ENCODE results near the gene RFX7.

The RFX7 gene

DNA sequence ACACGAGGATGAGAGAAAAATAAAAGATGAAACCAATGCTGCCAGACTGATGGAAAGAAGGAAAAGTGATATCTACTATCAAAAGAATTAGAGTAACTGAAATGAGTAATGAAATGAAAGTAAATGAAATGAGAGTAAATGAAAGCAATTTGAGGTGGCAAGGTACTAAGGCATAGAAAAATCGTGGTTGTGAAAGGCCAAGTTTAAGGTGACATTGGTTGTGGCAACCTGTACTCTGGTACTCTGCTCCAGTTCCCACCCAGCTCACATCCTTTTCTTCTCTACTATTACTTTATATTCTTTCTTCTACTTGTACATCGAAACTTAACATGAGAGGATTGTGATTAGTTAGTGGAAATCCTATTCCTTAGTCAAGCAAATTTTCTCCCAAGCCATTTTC, 10.1 kb downstream of the RFX7 start:
- H3K79me2 ChIP-seq (ENCODE audit: insufficient read depth, low read length), result peaks cover 55% of the 10 kb centered on the region

DNA sequence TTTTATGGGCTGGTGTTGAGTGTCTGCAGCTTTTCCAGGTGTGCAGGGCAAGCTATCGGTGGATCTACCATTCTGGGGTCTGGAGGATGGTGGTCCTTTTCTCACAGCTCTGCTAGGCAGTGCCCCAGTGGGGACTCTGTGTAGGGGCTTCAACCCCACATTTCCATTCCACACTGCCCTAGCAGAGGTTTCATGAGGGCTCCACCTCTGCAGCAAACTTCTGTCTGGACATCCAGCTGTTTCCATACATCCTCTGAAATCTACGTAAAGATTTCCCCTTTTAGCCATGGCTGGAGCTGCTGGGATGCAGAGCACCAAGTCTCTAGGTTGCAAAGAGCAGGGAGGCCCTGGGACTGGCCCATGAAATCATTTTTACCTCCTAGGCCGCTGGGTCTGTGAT, 11.6 kb downstream of the RFX7 start:
- Histone ChIP-seq H3K36me3 (ENCODE audit: insufficient read depth, low read length) (peaks cover 89% of the 10 kb centered on the region), H3K9me2 (ENCODE audit: low read depth, low read length) (no peaks in the 10 kb centered on the region), H3K27me3 (ENCODE audit: insufficient read depth, low read length) (no peaks in the 10 kb centered on the region), H3K27ac (ENCODE audit: low read depth, low read length, poor library complexity, severe bottlenecking) (no peak overlapping the region), H3K9me3 (ENCODE audit: low read length) (peaks cover 53% of the 10 kb centered on the region), H3K9ac (ENCODE audit: low read length) (no peak overlapping the region), H3F3A (ENCODE audit: insufficient read depth, low read length) (no peaks in the 10 kb centered on the region; the same call in 1 of the 2 replicates), H4K20me1 (ENCODE audit: insufficient read depth, low read length) (no peaks in the 10 kb centered on the region), H3K4me3 (ENCODE audit: low read depth, low read length, poor library complexity, severe bottlenecking) (no peak overlapping the region), H3K79me2 (ENCODE audit: insufficient read depth, low read length) (peaks cover 55% of the 10 kb centered on the region), H2AFZ (ENCODE audit: low read length) (no peak overlapping the region), H3K4me1 (ENCODE audit: insufficient read depth, low read length, severe bottlenecking) (no peaks in the 10 kb centered on the region), H3K4me2 (ENCODE audit: low read length) (no peak overlapping the region)
- TF ChIP-seq, protein P1, sequence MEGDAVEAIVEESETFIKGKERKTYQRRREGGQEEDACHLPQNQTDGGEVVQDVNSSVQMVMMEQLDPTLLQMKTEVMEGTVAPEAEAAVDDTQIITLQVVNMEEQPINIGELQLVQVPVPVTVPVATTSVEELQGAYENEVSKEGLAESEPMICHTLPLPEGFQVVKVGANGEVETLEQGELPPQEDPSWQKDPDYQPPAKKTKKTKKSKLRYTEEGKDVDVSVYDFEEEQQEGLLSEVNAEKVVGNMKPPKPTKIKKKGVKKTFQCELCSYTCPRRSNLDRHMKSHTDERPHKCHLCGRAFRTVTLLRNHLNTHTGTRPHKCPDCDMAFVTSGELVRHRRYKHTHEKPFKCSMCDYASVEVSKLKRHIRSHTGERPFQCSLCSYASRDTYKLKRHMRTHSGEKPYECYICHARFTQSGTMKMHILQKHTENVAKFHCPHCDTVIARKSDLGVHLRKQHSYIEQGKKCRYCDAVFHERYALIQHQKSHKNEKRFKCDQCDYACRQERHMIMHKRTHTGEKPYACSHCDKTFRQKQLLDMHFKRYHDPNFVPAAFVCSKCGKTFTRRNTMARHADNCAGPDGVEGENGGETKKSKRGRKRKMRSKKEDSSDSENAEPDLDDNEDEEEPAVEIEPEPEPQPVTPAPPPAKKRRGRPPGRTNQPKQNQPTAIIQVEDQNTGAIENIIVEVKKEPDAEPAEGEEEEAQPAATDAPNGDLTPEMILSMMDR (IDR thresholded peaks at IDR 0.05; ENCODE audit: low read length), result no peak
- TF ChIP-seq EZH2 (IDR thresholded peaks at IDR 0.05; ENCODE audit: borderline replicate concordance, low read length), result no peak

More for the DNA sequence above, 10.1 kb downstream of the RFX7 start:
- H3K9me2 ChIP-seq (ENCODE audit: low read depth, low read length), result no peaks in the 10 kb centered on the region
- H3K4me3 ChIP-seq (ENCODE audit: low read depth, low read length, poor library complexity, severe bottlenecking), result no peak overlapping the region
- no peak overlapping the region for H2AFZ ChIP-seq (ENCODE audit: low read length)
- peaks cover 46% of the 10 kb centered on the region for H3K9me3 ChIP-seq (ENCODE audit: low read length)
- no peak overlapping the region for H3K9ac ChIP-seq (ENCODE audit: low read length)
- H3K27me3 ChIP-seq (ENCODE audit: insufficient read depth, low read length), result no peaks in the 10 kb centered on the region
- no peaks in the 10 kb centered on the region; the same call in 1 of the 2 replicates for H3F3A ChIP-seq (ENCODE audit: insufficient read depth, low read length)
- no peak overlapping the region for H3K4me2 ChIP-seq (ENCODE audit: low read length)
- H4K20me1 ChIP-seq (ENCODE audit: insufficient read depth, low read length), result no peaks in the 10 kb centered on the region
- no peaks in the 10 kb centered on the region for H3K4me1 ChIP-seq (ENCODE audit: insufficient read depth, low read length, severe bottlenecking)
- TF ChIP-seq, protein P1 (IDR thresholded peaks at IDR 0.05; ENCODE audit: low read length), result no peak
- no peak overlapping the region for H3K27ac ChIP-seq (ENCODE audit: low read depth, low read length, poor library complexity, severe bottlenecking)
- peaks cover 91% of the 10 kb centered on the region for H3K36me3 ChIP-seq (ENCODE audit: insufficient read depth, low read length)

DNA sequence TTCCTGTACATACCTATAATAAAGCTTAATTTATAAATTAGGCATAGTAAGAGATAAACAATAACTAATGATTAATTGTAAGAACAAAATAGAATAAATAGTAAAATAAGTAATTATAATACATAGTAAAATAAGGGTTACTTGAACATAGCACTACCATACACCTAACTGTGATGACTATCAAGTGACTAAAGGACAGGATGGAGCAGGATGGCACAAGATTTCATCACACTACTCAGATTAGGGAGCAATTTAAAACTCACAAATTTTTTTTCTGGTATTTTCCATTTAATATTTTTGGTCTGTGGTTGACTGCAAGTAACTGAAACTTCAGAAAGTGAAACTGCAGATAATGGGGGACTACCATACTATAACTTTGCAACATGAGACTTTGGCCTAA, 14.8 kb downstream of the RFX7 start:
- no peaks in the 10 kb centered on the region for H3K9me2 ChIP-seq (ENCODE audit: low read depth, low read length)
- peaks cover 70% of the 10 kb centered on the region for H3K36me3 ChIP-seq (ENCODE audit: insufficient read depth, low read length)
- no peaks in the 10 kb centered on the region; the same call in 1 of the 2 replicates for H3F3A ChIP-seq (ENCODE audit: insufficient read depth, low read length)
- no peak overlapping the region for H3K27ac ChIP-seq (ENCODE audit: low read depth, low read length, poor library complexity, severe bottlenecking)
- H3K9me3 ChIP-seq (ENCODE audit: low read length), result peaks cover 54% of the 10 kb centered on the region
- no peak overlapping the region for H2AFZ ChIP-seq (ENCODE audit: low read length)
- H4K20me1 ChIP-seq (ENCODE audit: insufficient read depth, low read length), result no peaks in the 10 kb centered on the region
- no peak overlapping the region for H3K4me2 ChIP-seq (ENCODE audit: low read length)
- TF ChIP-seq EZH2 (IDR thresholded peaks at IDR 0.05; ENCODE audit: borderline replicate concordance, low read length), result no peak
- TF ChIP-seq, protein P1 (IDR thresholded peaks at IDR 0.05; ENCODE audit: low read length), result no peak
- no peak overlapping the region for H3K4me3 ChIP-seq (ENCODE audit: low read depth, low read length, poor library complexity, severe bottlenecking)
- H3K79me2 ChIP-seq (ENCODE audit: insufficient read depth, low read length), result peaks cover 49% of the 10 kb centered on the region
- no peaks in the 10 kb centered on the region for H3K27me3 ChIP-seq (ENCODE audit: insufficient read depth, low read length)
- no peaks in the 10 kb centered on the region for H3K4me1 ChIP-seq (ENCODE audit: insufficient read depth, low read length, severe bottlenecking)
- H3K9ac ChIP-seq (ENCODE audit: low read length), result no peak overlapping the region
